Left lobe of liver (tissue), 2 donors: ENCODE results near the gene ZMIZ1. TPM values are rescaled to one million over a fixed set of nuclear protein-coding genes. Genes with fewer than 3 reads are reported as not detected.
A peak's percentile ranks its signal among the peaks of the same experiment; 100 is the strongest.

Experiments
- ATAC-seq: fragments of 200-7000 bp; cut with Tn5 transposase; one replicate; pipeline ENCODE4 v1.9.1; 2020; ENCODE audit warnings: mild to moderate bottlenecking, moderate library complexity
- DNase-seq: peaks from one replicate; pipeline ENCODE4 v3.0.0-alpha.2; 2020; ENCODE audit warnings: low spot score
- total RNA-seq: library from RNA; stranded (reverse); gene quantifications from one replicate; pipeline ENCODE4 v1.2.1, GENCODE V29; 2021
- donor health status: DM: no; HTN: no; CAD: no; lungs with moderate emphysema.
- donor health status: DM: no; HTN: yes; CAD: no.

Gene ZMIZ1
- total RNA-seq, 1 donor from 2014 or later = 15.0 TPM

DNA sequence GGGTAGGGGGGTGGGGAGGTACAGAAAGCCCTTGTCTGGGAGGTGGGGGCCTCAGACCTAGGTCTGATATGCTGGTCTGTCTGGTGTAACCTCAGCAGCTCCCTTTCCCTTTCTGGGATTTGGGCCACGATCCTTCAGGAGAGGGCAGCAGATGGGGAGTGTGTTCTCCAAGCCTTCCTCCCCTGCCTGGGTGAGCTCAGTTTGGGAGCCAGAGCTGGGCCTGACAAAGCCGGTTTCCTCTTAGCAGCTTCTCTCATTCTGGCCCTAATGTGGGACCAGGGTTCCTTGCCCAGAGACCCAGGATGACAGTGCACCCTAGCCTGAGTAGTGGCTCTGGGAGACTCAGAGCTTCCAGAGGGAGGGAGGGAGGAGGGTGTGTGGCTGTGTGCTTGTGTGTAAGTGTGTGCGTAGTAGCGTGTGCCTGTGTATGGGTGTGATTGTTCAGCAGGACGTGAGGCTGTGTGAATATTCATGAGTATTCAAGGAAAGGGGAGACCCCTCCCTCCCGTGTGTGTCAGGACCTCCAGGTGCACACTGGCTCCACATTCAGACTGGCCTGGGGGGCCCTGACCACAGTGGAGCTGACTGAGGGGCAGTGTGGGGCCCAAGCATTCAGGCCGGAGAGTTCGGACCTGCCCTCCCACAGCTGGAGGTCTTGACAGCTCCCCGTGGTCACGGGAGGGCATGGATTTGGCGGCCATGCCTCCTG, 96.5 kb downstream of the ZMIZ1 start:
- DNase-seq (no peak), ATAC-seq (no peak)

DNA sequence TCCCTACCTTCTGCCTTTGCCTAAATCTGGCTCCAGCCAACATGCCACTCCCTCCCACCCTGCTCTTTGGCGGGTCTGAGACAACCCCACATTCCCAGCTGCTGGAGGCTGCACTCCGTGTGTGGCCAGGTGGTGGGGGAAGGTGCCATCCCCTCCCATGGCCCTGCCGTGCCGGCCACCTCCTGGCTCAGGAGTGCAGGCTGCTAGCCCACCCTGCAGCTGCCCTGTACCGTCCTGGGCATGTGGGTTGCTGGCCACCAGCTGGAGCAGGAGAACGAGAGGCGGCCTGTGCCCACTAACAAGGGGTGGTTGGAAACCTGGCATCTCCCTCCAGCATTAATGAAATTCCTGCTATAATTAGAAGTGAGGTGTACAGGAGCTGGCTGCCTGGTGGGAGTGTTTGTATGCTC, 97.6 kb downstream of the ZMIZ1 start:
- ATAC-seq = no peak
- DNase-seq = no peak

DNA sequence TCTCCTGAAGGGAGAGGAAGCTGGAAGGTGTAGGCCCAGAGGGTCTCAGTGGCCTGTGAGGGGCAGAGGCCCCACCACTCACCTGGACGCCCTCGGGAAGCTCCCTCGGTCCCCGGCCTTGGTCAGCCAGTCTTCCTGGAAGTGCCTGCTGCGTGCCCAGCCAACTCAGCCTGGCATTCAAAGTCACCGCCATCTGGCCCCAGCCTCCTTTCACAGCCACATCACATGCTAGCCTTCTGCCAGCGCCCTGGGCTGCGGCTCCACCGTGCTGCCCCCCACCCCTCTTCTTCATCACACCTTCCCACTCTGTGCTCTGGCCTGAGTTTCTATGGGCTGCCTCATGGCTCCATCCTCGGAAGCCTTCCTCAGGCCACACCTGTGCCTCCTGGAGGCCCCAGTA, 98.0 kb downstream of the ZMIZ1 start:
- DNase-seq (no peak), ATAC-seq (no peak)

DNA sequence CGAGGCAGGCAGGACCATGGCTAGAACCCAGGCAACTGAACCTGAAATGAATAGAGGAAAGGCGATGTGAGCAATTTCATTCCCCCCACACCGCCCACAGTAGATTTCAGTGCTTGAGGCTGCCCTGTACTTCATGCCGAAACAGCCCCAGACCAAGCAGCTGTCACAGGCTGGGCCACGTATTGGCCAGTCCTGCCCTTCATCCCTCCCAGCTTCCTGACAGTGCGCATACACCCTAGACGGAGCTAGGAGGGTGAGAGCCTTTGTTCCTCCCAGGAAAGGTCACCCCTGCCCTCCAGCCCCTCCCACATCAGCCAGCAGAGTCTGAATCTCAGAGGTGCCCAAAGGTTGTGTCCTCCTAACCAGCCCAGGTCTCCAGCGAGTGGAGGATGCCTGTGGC, 98.8 kb downstream of the ZMIZ1 start:
- DNase-seq (no peak), ATAC-seq (no peak)

DNA sequence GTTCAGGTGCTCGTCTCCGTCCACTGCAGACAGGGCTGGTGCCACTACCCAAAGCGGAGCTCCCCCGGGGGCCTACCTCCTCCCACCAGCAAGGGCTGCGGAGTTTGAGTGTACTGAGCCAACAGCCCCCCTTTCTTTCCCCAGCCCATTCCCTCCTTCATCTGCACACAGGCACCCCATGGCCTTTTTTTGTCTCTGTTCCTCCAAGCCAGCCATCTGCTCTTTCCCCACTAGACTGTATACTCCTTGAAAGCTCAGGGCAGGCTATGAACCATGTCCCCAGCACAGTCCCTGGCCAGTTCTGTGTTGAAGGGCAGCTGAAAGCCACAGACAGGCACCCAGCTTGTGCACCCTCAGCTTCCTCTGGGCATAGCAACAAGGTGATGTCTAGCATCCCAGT, 99.4 kb downstream of the ZMIZ1 start:
- DNase-seq = no peak
- ATAC-seq = no peak

DNA sequence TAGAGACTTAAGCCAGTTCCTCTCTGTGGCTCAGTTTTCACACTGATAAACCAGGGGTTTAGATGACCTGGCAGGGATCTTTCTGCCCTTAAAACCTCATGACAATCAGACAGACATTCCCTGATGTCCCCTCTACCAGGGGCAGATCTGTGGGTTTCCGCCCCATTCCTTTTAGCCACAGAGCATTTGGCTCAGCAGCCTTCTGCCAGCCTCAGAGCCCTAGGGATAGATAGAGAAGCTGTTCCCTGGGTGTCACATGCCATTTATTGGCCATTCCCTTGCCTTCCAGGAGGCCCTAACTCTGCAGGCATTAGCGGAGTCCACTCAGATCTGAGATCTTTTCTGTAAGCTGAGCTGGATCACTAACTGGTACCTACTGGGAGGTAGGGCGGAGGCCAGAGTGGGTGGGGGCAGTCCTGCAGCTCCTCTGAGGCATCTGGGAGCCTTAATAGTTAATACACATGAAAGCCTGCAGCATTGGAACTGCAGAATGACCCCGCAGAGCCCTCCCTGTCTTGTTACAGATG, 101.5 kb downstream of the ZMIZ1 start:
- DNase-seq = no peak
- no peak for ATAC-seq

DNA sequence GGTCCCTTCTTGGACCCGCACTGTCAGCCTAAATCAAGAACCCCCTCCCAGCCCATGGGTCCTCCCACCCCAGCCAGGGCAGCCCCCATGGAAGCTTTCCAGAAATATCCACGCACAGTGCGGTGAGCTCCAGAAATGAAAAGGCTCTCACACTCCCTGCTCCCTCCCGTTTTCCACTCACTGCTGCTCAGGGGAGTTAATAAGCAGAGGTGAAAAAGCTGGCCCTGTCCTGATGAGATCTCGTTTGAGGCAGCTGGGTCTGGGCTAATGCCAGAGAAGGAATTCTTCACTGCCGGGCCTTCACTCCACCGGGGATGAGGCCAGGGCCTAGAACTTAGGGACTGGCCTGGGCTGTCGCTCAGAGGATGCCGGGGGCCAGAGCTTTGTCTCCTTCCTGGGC, 102.2 kb downstream of the ZMIZ1 start:
- ATAC-seq = no peak
- DNase-seq = no peak

DNA sequence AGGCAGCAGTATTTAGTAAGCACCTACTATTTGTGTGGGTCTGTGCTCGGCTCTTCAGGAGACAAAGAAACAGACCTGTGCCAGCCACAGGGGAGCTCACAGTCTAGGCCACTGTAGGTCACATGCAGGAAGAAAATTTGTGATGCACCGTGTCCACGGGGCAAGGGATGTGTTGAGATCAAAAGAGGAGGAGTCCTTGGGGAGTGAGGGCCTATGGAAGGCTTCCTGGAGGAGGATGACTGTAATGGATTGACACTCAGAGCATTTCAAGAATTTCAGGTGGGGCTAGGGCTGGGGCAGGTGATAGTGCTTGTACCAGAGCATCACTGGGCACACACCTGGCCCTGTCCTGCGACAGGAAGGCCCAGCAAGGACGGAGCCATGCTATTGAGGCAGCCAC, 102.7 kb downstream of the ZMIZ1 start:
- no peak for ATAC-seq

DNA sequence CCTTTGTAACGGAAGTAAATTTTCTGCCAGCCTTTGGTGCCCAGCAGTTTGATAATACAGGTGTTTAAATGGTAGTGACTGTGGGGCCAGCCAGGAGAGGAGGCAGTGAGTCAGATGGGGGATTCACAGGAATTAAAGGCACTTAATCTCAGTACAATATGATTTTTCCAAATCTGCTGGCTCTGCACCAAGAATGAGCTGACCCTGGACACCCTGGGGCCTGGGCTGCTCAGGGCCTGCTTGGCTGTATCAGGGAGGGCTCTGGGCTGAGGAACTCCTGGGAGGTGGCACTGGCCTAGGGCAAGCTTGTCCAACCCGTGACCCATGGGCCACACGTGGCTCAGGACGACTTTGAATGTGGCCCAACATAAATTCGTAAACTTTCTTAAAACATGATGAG, 104.1 kb downstream of the ZMIZ1 start:
- ATAC-seq (no peak), DNase-seq (no peak)

More for the DNA sequence above, 102.7 kb downstream of the ZMIZ1 start:
- no peak for DNase-seq

DNA sequence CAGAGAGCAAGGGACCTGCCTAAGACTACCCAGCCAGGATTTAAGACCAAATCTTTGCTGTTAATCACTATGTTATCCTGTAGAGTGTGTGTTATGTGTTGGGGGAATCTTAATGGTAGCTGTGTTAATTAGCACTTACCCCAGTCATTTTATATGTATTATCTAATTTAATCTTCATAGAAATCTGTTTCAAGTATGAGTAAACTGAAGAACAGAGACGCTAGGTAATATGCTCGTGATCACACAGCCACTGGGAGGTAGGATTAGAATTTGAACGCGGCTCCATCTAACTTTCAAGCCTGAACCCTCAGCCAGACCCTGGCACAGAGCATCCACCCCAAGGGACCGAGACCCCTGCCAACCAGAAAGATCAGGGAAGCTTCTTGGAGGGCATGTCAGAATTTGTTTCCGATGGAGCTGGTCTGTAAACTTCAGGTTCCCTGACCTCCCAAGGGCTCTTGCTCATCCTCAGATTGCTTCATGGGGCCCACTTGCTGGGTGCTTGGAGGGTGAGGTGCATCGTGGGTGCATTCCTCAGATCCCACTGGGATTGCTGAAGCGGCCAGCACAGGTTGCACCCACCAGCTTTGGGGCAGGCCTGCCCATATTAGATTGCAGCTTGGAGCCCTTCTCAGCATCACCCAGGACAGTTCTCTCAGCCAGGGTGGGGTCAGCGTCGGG, 105.0 kb downstream of the ZMIZ1 start:
- ATAC-seq (no peak), DNase-seq (no peak)

DNA sequence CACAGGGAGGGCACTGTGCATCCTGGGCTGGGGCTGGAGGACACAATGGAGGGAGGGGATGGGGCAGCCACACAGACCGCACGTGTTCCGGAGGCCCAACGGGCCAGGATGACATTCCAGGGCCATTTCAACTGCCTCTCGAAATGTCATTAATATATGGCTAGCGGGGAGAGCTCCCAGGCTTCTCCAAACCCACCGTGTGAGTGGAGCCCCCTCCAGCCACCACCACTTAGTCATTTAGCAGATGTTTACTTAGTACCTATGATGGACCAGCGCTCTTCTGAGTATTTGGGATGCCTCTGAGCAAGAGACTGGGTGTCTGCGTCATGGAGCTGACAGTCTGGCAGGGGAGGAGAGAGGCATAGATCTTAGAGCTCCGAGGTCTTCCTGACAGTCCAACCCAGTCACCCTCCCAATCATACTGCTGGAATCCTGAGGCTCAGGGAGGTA, 107.3 kb downstream of the ZMIZ1 start:
- DNase-seq (no peak), ATAC-seq (no peak)

DNA sequence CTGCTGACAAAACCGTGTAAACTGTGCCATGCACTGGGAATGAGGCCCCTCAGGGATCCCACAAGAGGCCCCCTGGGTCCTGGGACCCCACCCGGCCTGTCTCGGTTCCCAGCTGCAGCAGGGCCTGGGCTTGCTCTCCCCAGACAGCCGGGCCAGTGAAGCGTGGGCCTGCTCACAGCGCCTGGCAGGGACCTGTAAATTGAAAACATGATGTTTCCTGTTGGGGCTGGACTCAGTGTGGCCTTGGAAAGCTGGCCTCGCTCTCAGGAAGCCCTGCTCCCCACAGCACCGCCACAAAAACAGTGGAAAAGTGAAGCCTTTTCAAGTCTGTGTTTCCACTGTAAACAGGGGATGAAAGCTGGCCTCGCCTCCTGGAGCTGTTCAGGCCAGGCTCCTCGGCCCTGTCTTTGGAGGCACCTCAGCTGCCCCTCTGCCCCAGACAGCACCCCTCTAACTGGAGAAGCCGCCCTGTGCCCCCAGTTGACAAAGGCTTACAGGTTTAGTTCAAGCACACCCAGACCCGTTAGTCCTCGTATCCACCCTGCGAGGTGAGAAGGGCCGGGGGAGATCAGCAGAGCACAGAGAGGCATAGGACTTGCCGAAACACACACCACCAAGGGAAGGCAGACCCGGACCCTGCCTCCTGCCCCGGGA, 108.3 kb downstream of the ZMIZ1 start:
- peak; percentile 35 for ATAC-seq

DNA sequence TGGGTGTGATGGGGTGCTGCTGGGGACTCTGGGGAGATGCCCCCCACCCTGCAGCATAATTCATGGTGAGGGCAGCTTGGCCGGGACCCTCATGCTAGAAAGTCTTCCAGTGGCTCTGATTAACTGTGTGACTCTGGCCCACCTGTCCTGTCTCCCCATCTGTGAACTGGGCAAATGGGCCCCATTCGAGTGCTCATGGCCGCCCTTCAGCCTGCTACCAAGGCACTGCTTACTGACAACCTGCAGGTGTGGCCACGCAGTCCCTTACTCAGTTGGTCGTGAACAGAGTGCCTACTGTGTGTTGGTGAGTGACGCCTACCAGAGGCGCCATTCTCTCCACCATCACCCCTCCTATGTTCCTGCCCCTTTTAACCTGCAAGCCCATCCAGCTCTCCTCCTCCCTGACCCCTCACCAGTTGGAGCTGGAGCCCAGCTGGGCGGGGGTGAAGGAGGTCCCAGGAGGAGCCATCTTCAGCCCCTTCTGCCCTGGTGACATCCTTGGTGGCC, 109.4 kb downstream of the ZMIZ1 start:
- DNase-seq = no peak
- ATAC-seq = no peak

More for the DNA sequence above, 108.3 kb downstream of the ZMIZ1 start:
- no peak for DNase-seq

DNA sequence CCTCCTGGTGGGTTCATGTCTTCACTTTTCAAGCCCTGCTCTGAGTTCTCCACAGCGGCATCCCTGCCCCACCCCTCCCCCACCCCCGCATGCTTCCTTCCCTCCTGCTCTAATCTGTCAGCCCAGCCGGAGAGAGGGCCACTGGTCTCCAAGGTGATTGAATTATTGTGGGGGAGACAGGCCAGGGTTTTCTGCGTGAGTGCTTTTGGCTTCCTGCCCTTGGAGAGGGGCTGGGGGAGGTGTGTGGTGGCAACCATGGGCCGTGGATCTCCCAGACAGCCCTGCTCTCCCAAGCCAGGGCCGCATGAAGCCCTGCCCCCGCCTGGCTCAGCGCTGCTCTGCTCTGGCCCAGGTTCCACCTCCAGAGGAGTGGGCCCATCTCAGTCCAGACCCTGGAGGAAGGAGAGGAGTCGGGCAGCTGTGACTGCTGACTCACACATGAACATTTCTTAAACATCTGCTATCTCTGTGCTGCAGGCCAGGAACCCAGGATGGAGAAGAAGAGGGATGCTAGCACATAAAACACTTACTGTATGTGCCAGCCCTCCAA, 109.9 kb downstream of the ZMIZ1 start:
- no peak for ATAC-seq
- DNase-seq = no peak

DNA sequence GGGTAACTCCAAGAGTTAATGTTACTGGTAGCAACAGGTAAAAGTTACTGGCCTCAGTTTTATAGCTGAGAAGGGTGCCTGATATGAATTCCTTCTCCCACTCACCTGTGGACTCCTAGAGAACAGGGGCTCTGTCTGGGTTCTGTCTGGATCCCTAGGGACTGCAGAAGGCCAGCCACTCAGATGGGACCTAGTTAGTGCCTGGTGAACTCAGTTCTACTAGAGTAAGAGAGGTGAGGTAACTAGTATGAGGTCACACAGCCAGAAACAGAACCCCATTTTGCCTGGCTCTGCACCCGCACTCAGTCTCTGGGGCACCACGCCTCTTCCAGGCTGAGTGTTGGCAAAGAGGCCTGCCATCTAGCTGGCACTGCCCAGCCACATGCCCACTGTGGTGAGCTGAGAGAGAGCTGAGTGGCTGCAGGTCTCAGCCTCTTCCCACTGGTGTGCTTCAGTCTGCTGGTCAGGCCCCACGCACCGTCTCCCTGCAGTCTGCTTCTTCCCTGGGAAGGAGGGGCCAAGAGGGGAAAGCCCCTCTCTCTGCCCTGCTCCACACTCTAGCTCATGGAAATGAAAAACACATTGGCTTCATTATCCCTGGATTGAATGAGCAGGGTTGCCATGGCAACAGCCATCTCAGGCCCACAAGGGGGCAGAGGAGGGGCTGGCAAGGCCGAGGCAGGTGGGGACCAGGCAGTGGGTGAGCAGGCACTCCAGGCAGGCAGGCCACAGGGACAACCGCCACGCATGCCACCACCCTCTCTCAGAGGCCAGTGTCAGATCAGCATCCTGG, 110.6 kb downstream of the ZMIZ1 start:
- ATAC-seq (no peak), DNase-seq (no peak)

DNA sequence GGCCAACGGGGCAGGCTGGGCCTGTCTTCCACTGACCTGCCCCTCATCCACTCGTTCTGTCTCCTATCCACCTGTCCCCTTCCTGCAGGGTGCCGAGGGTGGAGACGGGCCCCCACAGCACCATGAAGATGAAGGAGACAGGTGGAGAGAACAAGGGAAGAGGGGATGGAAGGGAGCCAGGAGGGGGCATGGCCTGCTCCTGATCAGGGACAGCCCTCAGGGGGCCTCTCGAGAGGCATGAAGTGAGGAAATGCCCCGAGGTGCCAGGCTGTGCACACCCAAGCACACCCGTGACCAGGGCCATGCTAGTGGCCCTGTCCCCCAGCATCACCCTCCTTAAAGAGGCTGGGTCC, 111.2 kb downstream of the ZMIZ1 start:
- ATAC-seq (no peak), DNase-seq (no peak)

DNA sequence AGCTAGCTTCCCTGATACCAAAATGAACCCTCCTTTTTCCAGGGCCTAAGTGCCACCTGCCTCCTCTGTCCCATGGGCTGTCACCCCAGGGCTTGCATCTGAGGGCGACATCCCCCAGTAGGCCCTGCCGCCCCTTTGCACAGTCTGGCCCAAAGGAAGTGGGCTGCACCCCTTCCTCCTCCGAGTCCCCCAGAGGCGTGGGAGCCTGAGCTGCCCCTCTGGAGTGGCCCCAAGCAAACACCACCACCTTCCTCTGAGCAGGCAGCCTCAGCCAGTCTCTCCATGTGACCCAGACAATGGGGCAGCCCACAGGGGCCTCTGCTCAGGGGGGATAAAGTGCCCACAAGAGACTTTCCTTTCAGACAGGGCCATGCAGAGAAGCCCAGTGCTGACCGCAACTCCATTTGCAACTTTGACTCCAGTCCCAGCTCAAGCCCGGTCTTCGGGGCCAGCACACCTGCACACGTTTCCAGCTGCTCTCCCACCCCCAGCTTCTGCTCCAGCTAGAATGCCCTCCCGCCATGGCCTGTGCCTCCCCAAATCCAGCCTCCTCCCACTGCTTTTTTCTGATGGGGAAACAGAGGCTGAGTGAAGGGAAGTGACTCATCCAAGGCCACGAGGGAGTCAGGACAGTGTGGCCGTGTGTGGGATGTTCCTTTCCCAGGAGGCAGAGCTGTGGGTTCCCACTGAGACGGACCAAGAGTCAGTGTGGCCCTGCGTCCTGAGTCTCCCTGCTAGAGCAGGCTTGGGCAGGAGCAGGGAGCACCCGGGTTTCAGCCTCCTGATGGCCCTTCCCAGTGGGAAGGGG, 111.9 kb downstream of the ZMIZ1 start:
- DNase-seq (no peak), ATAC-seq (no peak)

DNA sequence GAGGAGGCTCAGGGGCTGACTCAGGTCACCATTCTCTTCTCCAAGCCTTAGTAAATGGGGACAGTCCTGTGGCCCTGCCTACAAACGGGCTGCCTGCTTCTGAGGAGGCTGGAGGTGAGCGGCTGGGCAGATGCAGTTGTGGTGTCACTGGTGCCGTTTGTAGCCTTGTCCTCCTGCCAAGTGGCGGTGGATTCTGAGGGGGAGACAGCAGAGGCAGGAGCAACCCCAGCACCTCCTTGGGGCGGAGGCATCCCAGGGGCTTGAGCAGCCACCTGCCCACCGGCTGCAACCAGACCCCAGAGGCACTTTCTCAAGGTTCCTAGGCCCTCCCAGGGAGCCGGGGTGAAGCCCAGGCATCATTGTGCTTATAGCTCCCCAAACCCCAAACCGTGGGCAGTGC, 112.5 kb downstream of the ZMIZ1 start:
- no peak for DNase-seq
- no peak for ATAC-seq

DNA sequence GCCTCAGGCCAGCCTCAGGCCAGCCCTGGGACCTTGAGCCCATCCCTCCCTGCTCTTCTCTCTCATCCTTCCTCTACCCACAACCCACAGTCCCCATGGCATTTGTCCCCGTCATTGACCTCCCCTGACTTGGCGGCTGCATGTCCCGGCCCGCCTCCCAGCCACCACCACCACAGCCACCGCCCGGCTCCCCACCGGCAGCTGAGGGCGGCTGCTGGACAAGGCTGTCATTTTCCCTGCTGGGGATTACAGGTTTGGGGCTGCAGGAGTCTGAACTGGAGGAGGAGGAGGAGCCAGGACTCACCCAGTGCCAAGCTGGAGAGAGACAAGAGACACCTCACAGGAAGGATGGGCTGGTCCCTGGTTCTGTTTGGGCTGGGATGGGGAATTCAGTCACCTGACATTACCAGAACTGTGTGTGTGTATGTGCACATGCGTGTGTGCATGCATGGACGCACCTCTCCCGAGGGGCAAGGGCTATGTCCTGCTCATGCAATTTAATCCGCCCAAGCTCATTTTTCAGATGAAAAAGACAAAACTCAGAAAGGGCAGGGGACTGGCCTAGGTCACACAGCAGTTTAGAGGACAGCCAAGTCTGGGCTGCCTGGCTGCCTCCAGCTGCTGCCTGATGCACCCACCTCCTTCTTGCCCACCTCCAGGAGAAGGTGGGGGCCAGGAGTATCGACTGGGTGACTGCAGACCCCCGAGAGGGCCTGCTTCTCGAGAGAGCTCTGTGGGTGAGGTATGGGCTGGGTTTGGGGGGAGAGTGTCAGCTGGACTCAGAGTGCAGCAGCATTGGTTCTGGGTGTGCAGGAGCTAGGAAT, 113.1 kb downstream of the ZMIZ1 start:
- ATAC-seq (no peak), DNase-seq (no peak)
